Activated CD4-positive, alpha-beta T cell treated with anti-CD3 and anti-CD28 coated beads, Interleukin-2, Interleukin-4, amounts not matched to agents 100 ng/mL and 50 ng/mL, durations not matched to agents 16 hours and 8 hours (primary cell): ENCODE measurements around the gene ANKAR.
"Not testable (repeated sequence)": the region's sequence is repeated elsewhere in the genome, so short reads cannot be mapped to it uniquely, and the experiment has no call there.

ENCODE experiments used
- DNase-seq: peaks from one replicate; pipeline ENCODE4 v3.0.0-alpha.2; 2020; ENCODE audit warnings: low spot score

The ANKAR gene, protein sequence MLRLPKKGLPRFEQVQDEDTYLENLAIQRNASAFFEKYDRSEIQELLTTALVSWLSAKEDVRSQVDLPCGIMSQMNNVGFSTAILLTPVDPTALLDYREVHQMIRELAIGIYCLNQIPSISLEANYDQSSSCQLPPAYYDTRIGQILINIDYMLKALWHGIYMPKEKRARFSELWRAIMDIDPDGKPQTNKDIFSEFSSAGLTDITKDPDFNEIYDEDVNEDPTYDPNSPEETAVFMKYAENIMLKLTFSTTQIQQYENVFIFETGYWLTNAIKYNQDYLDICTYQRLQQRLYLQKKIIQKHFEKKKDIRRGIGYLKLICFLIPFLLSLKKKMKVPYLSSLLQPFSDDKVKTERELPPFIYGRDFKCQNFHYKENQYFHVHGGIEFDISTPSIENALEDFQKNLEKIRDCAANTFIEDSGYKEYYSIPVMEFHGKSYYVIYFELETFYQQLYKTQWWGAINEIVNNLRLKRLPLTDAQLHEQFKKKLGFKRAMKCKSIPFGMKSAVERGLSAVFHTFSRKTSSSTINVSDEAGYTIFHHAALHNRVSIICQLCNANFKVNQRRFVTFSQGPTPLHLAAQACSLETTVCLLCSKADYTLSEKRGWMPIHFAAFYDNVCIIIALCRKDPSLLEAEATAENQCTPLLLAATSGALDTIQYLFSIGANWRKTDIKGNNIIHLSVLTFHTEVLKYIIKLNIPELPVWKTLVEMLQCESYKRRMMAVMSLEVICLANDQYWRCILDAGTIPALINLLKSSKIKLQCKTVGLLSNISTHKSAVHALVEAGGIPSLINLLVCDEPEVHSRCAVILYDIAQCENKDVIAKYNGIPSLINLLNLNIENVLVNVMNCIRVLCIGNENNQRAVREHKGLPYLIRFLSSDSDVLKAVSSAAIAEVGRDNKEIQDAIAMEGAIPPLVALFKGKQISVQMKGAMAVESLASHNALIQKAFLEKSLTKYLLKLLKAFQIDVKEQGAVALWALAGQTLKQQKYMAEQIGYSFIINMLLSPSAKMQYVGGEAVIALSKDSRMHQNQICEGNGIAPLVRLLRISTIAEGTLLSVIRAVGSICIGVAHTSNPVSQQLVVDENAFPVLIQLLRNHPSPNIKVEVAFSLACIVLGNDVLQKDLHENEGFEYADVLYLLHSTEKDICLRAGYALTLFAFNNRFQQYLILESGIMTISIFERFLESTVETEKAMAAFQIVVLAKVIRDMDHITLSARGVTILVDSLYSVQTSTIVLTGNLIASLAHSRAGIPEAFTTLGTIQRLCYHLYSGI (N-terminal part only)

DNA sequence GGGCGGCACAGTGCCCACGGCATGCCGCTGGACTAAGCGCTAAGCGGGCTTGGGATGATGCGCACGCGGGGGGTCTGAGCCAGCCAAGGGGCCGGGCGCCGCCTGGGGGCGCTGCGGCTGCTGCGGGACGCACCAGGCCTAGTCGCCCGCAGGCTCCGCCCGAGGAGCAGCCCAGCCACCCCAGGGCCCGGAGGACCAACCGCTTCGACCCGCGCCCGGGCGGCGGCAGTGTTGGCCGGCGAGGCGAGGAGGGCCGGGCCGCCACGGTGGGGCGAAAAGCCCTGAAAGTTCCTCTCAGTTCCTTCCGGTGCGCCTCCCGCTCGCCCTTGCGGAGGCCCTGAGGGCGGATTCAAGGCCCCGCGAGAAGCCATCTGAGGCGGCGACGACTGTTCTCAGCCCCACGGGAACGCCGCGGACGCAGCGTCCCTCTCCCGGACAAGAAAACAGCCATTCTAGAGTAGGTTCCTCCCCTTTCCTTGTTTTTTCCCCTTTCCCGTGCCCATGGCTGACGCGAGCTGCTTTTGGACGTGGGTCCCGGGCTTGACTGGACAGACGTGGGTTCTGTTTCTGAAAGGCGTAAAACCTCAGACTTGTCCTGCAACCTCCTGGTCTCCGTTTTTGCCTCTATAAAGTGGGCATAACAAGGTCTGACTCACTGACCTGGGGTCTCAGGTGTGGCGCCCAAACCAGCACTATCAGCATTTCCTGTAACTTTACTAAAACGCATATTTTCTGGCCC, at the start of gene ANKAR:
TSS of gene ANKAR (plus strand) at position 297 of the 739 bp plus-strand sequence. CDS start 1,821 bp downstream, outside the sequence.
- peak; percentile 79 for DNase-seq

DNA sequence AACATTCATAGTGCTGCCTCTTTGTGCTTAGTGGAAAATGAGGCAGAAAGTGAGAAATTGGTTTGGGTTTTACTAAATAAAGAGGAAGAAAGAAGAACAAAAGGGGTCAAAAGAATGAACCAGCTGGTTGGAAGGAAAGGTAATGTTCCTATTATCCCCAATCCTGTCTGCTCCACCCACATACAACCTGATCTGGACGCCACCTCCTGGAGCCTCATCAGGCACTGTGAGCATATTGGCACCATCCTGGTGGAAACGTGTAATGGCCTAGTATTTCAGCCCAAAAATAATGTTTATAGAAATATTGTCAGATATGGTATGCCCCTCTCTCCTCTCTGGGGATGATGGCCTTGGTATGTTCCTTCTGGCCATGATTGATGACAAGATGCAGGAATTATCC, 48.8 kb upstream of the ANKAR start:
- DNase-seq, result no peak

DNA sequence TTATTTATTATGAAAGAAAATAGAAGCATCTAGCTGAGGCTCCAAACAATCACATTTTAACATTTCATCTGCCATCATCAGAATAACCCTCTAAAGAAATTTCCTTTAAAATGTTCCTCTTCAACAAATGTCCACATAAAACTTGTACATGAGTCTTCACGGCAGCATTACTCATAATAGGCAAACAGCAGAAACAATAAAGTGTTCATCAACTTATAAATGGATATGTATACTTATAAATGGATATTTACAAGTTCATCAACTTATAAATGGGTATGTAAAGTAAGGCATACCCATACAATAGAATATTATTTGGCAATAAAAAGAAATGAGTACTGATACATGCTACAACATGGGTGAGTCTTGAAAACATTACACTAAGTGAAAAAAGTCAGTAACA, 46.7 kb upstream of the ANKAR start:
- no peak for DNase-seq

DNA sequence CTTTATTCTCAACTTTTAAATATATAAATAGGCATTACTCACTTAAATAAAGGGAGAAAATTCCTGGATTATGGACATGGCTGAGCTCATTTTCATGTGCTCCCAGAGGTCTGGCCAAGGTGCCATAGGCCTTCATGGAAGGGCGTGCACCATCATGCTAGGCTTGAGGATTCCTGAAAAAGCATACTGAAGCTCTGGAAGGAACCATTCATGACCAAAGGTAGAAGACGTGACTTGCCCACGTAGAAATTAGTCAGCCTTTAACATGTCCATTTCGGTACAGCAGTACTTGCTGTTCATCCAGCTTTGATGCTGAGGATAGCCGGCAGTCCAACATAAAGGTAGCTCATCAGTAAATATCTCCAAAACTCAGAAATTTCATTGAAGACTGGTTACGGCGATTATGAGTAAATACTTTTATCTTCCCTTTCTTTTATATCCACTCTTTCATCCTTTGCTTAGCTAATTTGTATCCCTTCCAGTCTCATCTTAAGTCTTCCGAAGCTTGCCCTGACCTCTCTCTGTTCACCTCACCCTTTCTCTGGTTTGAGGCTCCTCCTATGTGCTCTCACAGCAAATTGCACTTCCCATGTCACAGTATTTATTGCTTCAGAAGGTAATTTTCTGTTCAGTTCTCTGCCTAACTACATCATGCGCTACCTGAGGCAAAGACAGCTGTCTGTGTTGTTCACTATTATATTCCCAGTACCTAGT, 45.5 kb upstream of the ANKAR start:
- no peak for DNase-seq

DNA sequence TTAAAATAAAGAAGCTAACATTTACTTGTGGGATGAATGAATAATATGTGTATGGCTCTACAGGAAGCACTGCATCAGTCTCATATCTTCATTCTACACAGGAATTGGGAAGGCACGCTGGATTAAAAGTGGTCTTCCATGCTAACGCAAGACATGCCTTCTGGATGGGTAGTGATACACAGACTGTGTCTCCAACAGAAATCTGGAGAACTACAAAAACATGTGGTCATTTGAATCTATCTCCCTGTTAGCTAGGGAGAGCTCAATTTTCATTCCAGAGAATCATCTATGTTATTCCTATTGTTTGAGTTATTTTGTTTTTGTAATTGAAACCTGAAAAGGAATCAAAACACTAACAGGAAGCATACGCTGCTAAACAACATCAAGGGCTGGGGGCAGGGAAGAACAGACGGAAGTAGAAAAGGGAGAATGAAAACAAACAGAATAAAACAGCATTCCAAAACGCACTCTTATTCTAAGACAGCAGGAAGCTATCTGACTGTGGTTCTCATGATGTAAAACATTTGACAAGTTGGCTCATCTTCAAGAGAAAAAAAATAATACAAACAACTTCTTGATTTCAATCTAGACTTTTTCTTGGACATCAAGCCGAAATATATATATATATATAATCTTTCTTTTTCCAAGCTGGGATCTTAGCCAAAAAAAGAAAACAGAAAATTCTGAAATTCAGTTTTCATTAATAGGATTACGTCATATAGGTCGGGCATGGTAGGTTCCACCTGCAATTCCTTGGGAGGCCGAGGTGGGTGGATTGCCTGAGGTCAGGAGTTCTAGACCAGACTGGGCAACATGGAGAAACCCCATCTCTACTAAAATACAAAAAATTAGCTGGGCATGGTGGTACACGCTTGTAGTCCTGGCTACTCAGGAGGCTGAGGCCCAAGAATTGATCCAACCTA, 44.7 kb upstream of the ANKAR start:
- no peak for DNase-seq

DNA sequence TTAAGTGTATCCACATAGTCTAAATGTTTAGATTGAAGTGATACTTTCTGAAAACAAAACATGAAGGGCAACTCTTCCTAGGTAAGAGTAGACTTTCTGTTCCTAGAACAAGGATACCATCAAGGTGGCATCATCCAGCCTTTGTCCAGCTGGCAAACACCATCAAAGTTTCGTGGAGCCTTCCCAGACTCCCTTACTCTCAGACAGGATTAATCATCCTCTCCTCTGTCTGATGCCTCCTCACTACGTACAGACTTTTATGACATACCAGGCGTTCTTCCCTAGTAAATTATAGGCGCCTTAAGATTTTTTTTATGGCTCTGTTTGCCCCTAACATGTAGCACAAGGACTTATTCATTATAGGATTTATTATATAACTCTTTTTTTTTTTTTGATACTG, 42.6 kb upstream of the ANKAR start:
- no peak for DNase-seq

DNA sequence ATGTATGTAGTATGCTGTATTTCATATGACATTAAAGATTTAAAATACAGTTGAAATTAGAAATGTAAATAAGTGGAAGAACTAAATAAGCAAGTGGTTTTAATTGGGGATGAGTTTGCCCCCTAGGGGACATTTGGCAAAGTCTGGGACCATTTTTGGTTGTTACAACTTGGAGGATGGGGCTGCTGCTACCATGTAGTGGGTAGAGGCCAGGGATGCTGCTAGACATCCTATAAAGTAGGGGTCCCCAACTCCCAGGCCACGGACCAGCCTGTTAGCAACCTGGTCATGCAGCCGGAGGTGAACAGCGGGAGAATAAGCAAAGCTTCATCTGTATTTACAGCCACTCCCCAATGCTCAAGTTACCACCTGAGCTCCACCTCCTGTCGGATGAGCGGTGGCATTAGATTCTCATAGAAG, 41.1 kb upstream of the ANKAR start:
- DNase-seq, result no peak

DNA sequence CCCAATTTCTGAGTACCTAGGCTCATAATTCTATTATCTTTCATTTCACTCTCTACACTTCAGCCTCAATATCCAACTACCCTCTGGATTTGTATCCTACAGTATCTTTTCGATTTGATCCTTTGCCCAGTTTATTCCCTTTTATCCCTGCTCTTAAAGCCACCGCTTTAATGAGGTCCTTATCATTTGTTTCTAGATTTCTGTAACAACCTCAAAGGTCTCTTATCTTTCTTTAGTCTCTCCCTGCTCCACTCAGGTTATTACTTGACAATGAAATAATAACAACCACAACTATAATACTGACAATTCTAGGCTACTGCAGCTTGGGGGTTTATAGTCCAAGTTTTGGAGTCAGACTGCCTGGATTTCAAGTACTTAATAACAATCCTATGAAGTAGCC, 39.1 kb upstream of the ANKAR start:
- no peak for DNase-seq

DNA sequence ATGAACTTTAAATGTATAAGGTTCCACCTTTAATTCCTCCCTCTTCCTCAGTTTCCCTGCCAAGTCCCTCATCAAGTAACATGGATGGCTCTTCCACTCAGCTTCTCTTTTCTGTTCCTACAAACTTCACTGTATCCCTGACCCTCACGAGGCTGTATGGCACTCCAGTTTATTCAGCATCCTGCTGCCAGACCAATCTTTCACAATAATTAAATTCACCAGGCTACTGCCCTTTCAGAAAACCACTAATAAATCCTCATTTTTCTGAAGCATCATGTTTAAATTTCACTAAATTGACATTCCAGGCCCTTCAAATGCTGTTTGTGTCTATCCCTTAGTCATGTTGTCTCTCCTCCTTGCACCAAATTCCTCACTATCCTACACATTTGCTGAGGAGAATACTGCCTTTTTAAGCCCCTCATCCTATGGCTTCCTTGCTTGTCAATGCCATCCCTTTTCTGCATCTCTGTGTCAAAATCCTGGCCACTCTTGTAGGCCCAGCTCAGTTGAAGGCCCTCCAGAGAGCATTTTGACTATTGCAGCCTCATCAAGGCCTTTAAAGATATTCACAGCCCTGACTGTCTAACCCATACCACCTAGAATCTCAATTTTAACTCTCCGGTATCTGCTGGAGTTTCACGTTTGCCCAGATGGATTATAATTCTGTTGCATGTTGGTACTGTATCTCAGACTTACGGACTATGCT, 36.0 kb upstream of the ANKAR start:
- no peak for DNase-seq

DNA sequence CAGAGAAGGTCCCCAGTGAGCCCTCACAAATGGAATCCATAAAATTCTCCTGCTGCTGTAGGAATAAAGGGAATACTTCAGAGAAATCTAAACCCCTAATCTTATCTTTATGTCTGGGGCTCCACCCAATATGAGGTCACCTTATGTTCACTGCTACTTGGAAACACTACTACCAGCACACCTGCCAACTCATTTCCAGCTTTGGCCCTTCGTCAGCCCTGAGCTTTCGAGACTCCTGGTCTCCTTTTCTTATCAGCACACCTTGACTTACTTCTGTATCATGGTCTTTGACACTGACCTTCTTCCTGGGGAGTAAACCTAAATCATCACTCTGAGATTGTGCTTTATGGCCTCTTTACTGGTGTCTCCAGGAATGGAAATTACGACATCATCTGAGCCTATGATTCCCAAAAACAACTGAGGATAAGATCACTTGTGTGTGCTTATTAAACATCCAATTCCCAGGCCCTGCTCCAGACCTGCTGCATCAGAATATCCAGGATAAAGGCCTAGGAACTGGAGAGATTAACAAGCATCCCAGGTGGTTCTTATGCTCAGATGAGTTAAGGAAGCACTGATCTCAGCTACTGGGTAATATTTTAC, 35.4 kb upstream of the ANKAR start:
- DNase-seq, result no peak

DNA sequence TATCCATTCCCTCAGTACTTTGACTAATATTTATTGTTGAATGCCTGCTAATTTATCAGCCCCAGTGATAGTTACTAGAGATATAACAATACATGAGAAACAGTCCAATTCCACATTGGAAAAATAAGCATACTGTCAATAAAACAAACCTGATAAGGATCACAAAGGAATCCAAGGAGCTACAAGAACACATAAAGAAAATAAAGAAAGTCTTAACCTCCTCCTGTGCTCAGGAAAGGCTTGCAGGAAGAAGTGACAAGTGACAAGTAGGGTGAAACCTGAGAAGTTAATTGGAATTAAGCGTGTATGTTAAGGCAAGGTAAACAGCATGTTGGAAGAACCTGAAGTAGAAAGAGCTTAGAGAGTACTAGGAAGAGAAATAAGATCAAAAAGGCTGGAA, 33.5 kb upstream of the ANKAR start:
- no peak for DNase-seq

DNA sequence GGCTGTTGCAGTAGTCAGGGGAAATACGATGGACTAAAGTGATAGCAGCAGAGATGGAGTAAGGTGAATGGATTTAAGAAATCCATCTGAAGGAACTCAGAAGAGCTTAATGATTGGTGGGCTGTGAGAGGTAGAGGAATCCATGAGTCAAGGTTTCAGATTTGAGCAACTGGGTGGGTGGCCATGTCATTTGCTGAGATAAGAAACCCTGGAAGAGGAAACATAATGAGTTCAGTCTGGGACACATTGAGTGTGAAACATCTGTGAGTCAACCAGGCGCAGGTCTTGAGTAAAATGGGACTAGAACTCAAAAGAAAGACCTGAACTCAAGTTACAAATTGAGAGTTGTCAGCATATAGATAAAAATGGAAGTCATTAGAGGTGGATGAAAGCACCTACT, 32.9 kb upstream of the ANKAR start:
- peak; percentile 58 for DNase-seq

DNA sequence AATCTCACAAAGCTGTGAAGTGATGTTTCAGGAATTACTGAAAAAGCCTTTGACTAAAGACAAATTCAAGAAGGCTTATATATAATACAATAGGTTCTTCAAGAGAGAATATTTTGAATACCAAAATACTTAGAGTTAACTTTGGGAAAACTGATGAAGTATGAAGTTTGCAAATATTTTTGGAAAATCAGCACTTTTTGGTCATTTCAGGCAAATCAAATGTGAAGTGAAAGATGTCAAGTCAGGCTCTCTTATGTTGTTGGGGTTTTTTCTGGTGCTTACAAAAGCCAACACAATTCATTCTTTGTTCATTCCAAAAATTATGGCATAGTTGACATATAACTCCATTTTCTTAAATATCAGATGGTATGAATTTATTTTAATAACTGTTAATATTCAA, 27.9 kb upstream of the ANKAR start:
- no peak for DNase-seq

DNA sequence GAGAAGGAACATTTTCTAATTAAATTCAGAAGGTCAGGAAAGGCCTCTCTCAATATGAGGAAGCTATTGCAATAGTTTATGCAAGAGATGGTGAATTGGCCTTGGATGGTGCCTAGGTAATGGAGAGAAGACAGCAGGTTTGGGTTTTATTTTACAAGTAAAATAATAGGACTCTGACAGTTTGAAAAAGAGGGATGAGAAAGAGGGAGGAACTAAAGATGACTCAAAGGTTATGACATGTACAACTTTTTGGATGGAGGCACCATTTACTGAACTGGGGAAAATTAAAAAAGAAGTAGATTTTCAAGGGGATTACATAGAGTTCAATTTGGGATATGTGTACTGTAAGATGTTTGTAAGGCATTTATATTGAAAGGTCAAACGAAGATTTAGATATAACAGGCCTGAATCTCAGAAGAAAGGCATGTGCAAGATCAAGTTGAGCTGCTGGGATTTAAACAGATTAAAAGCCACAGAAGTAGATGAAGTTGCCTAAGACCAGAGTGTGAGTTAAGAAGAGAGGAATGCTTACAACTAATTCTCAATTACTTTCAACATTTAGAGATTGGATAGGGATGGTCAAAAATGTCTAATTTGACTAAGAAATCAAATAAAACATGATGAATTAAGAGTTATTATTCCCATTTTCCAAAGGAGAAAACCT, 25.5 kb upstream of the ANKAR start:
- DNase-seq, result no peak

DNA sequence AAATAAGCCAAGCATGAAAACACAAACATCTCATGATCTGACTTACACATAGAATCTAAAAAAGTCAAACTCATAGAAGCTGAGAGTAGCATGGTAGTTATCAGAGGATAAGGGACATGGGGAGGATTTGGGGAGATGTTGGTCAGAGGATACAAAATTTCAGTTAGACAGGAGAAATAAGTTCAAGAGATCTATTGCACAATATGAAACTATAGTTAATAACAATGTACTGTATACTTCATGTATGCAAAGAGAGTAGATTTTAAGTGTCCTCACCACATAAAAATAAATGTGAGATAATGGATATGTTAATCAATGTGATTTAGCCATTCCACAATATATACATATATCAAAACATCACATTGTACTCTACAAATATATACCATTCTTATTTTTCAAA, 23.2 kb upstream of the ANKAR start:
- DNase-seq, result no peak

DNA sequence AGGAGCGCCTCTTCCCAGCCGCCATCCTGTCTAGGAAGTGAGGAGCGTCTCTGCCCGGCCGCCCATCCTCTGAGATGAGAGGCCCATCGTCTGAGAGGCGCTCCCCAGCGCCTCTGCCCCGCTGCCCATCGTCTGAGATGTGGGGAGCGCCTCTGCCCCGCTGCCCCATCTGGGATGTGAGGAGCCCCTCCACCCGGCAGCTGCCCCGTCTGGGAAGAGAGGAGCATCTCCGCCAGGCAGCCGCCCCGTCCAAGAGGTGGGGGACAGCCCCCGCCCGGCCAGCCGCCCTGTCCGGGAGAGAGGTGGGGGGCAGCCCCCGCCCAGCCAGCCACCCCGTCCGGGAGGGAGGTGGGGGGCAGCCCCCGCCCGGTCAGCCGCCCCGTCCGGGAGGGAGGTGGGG, 21.0 kb upstream of the ANKAR start:
- DNase-seq, result not testable (repeated sequence)

DNA sequence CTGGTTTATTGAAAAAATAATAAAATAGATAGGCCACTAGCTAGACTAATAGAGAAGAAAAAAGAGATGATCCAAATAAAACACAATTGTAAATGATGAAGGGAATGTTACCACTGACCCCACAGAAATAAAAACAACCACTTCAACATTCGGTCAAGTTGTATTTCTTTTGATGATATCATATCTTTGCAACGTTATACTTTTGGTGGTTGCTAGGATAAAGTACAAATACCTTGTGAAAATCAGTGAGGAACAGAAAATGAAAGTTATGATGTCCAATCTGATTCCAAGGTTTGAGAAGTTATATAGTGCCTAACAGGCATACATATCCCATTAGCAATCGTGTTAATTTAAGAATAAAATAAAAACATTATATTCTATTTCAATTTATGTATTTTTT, 19.8 kb upstream of the ANKAR start:
- DNase-seq, result no peak

DNA sequence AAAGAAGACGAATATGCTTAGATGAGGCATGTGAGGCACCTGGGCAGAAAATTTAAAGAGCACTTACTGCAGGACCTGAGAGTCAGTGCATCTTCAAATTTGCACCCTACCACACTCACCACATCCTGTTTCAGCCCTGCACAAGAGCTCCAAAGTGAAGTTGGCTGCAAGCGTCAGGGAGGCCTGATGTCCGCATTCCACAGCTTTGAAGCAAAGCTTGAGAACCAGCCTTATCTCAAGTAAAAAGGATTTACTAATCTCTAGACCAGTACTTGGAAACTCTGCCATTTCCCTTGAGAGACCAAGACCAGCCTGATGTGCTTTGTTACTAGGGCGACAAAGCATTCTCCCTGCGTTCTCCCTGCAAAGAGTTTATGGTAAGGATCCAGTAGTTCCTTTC, 16.6 kb upstream of the ANKAR start:
- DNase-seq, result peak; percentile 82
